HepG2 (cell line): ENCODE results near the gene QSOX2. TPM values are rescaled to one million over a fixed set of nuclear protein-coding genes. Genes with fewer than 3 reads are reported as not detected.

Experiments
- ATAC-seq: fragments of 200-7000 bp; cut with Tn5 transposase; 3 replicates; pipeline ENCODE4 v1.9.1; 2020; ENCODE audit warnings: mild to moderate bottlenecking, moderate library complexity
- BruUV-seq: library from RNA; stranded (reverse); fragments of 400-500 nt; replicated peaks from 2 replicates; lab custom pipeline; 2021; lab: Mats Ljungman, UMichigan
- CTCF ChIA-PET: fragments of 300-600 bp; formaldehyde crosslinking; extraction: SDS; loops from one replicate; lab custom pipeline; 2021; ENCODE audit warnings: low total read pairs, inconsistent platforms, low intra/inter-chr PET ratio; lab: Yijun Ruan, JAX
- POLR2A ChIA-PET: fragments of 350-600 bp; sonication (Branson Sonifier 250); formaldehyde crosslinking; loops from one replicate; lab custom pipeline; 2020; ENCODE audit warnings: antibody characterized with exemption, inconsistent platforms; lab: Yijun Ruan, JAX
- DNase-seq: peaks from one replicate; pipeline ENCODE4 v3.0.0-alpha.2; 2015; ENCODE audit warnings: low spot score
- FAIRE-seq: peaks from 3 replicates; lab custom pipeline; 2011; peaks lifted over from hg19 to GRCh38; lab: Jason Lieb, UNC
- H2AFZ ChIP-seq: one replicate; pipeline ENCODE4 v1.6.1; 2011; ENCODE audit warnings: low read length, inconsistent platforms
- H3K27ac ChIP-seq: fragments of 300-600 bp; 3 replicates; pipeline ENCODE4 v1.8.0; 2011; ENCODE audit warnings: mixed run types, mild to moderate bottlenecking, mixed read lengths, low read length, inconsistent platforms; ENCODE audit not compliant: insufficient read depth; ENCODE audit errors: extremely low read length
- H3K27me3 ChIP-seq, 2 experiments: fragments of 200-600 bp in 1 of 2; 2 replicates in 1 of 2; 3 replicates in 1 of 2; pipeline versions ENCODE4 v1.6.0 to v1.8.0; 2011; ENCODE audit warnings: low read length in 2 of 2, mild to moderate bottlenecking in 2 of 2, moderate library complexity in 2 of 2, inconsistent platforms in 1 of 2; ENCODE audit not compliant: insufficient read depth in 2 of 2, control insufficient read depth in 1 of 2
- H3K36me3 ChIP-seq, 2 experiments: fragments of 200-600 bp in 1 of 2; replicated peaks in 1 of 2; 2 replicates in 1 of 2; 3 replicates in 1 of 2; pipeline versions ENCODE4 v1.5.1 to v1.8.0; 2011; ENCODE audit warnings: low read length in 2 of 2, inconsistent platforms in 1 of 2; ENCODE audit not compliant: insufficient read depth in 2 of 2, control insufficient read depth in 1 of 2
- H3K4me1 ChIP-seq: 2 replicates; pipeline ENCODE4 v1.5.1; 2012; ENCODE audit warnings: low read length, inconsistent platforms; ENCODE audit not compliant: insufficient read depth
- H3K4me2 ChIP-seq: 2 replicates; pipeline ENCODE4 v1.6.0; 2011; ENCODE audit warnings: low read depth, low read length, inconsistent platforms
- H3K4me3 ChIP-seq, 3 experiments: fragments of 200-600 bp in 1 of 3; sonication (generic), shearing (Covaris generic) in 1 of 3; replicated peaks in 1 of 3; 2 replicates each; pipeline ENCODE4 v1.5.1; 2011 to 2016; ENCODE audit warnings: low read length in 3 of 3, inconsistent platforms in 2 of 3, low read depth in 2 of 3, mild to moderate bottlenecking in 2 of 3, control low read depth in 1 of 3, mixed read lengths in 1 of 3; ENCODE audit not compliant: insufficient read depth in 1 of 3
- H3K79me2 ChIP-seq: one replicate; pipeline ENCODE4 v1.6.1; 2011; ENCODE audit warnings: low read length, inconsistent platforms; ENCODE audit not compliant: insufficient read depth
- H3K9ac ChIP-seq: 2 replicates; pipeline ENCODE4 v1.6.0; 2011; ENCODE audit warnings: mild to moderate bottlenecking, low read depth, low read length, inconsistent platforms; ENCODE audit not compliant: insufficient read depth
- H3K9me3 ChIP-seq: 2 replicates; pipeline ENCODE4 v1.5.1; 2012; ENCODE audit warnings: mild to moderate bottlenecking, low read length
- H4K20me1 ChIP-seq: 2 replicates; pipeline ENCODE4 v1.6.0; 2011; ENCODE audit warnings: inconsistent platforms, mild to moderate bottlenecking, low read length, moderate library complexity; ENCODE audit not compliant: insufficient read depth
- KAT8 ChIP-seq: IDR thresholded peaks from 2 replicates; pipeline ENCODE4 v1.6.1; 2016; ENCODE audit warnings: missing genetic modification reagents, missing compliant biosample characterization
- KDM5A ChIP-seq: fragments of 200-600 bp; sonication (generic); IDR thresholded peaks from 2 replicates; pipeline ENCODE4 v1.7.0; 2018; ENCODE audit warnings: antibody characterized with exemption, mild to moderate bottlenecking, low read length, borderline replicate concordance
- MTA3 ChIP-seq: sonication (generic); formaldehyde crosslinking; IDR thresholded peaks from 2 replicates; pipeline ENCODE4 v1.4.0; 2020; ENCODE audit warnings: missing genetic modification reagents
- NKX3-1 ChIP-seq: sonication (generic); formaldehyde crosslinking; IDR thresholded peaks from 2 replicates; pipeline ENCODE4 v1.5.0; 2020; ENCODE audit warnings: missing genetic modification reagents
- PRDM10 ChIP-seq: sonication (generic); formaldehyde crosslinking; IDR thresholded peaks from 2 replicates; pipeline ENCODE4 v1.4.0; 2020; ENCODE audit warnings: low read depth, missing genetic modification reagents
- ZMYM3 ChIP-seq: sonication (generic); formaldehyde crosslinking; IDR thresholded peaks from 2 replicates; pipeline ENCODE4 v1.5.1; 2020; ENCODE audit warnings: mild to moderate bottlenecking, missing genetic modification reagents
- ZNF501 ChIP-seq: sonication (generic); formaldehyde crosslinking; IDR thresholded peaks from 2 replicates; pipeline ENCODE4 v1.5.1; 2020; ENCODE audit warnings: mild to moderate bottlenecking, moderate library complexity, missing genetic modification reagents
- ZNF766 ChIP-seq: sonication (generic); formaldehyde crosslinking; IDR thresholded peaks from 2 replicates; pipeline ENCODE4 v1.5.0; 2020; ENCODE audit warnings: missing genetic modification reagents, borderline replicate concordance
- ZNF878 ChIP-seq: sonication (generic); formaldehyde crosslinking; IDR thresholded peaks from 2 replicates; pipeline ENCODE4 v1.8.1; 2023; ENCODE audit warnings: mild to moderate bottlenecking, missing genetic modification reagents, moderate library complexity
- ZXDC ChIP-seq: sonication (generic); formaldehyde crosslinking; IDR thresholded peaks from 2 replicates; pipeline ENCODE4 v1.5.0; 2020; ENCODE audit warnings: mild to moderate bottlenecking, missing genetic modification reagents
- WGBS: methylation state at CpG from one replicate; pipeline ENCODE4 v1.1.6; 2017; ENCODE audit warnings: low lambda C conversion rate; 5-methylcytosine and 5-hydroxymethylcytosine counted together
- in situ Hi-C: cut with HindIII; loops from 2 replicates; pipeline ENCODE4 v1.10.0; 2017; ENCODE audit warnings: low pct_unique_long_range_greater_than_20kb; ENCODE audit not compliant: extremely low pct_ligation_motif_present
- intact Hi-C: fragments of 100-400 bp; cut with micrococcal nuclease; formaldehyde crosslinking; loops from one replicate; pipeline ENCODE4 v1.10.0; 2022; ENCODE audit not compliant: unreplicated experiment
- polyA plus RNA-seq, 8 experiments: library from polyadenylated mRNA; depleted of rRNA in 3 of 8; stranded (reverse) in 7 of 8; unstranded in 1 of 8; fragments of >200 nt; fragmentation: Illumina TruSeq in 4 of 8; extraction: Trizol in 4 of 8; gene quantifications; 2 replicates each; pipeline versions ENCODE4 v1.2.1 to v1.2.3, GENCODE V29; 2011 to 2016; ENCODE audit warnings: low read depth in 4 of 8, missing spikeins in 1 of 8, mixed read lengths in 1 of 8; ENCODE audit not compliant: insufficient read depth in 1 of 8
- total RNA-seq, 5 experiments: library from RNA; depleted of rRNA; stranded (reverse); fragments of >200 nt; fragmentation: Illumina TruSeq; extraction: Trizol; gene quantifications; 2 replicates each; pipeline ENCODE4 v1.2.3, GENCODE V29; 2016; ENCODE audit warnings: low read depth in 1 of 5

The QSOX2 gene
- total and polyA plus RNA-seq, 2 of the 13 experiments (the other 11 are each of a cell fraction or from before 2014, with no cell fraction given) = 27.1 to 42.1 TPM

- Histone ChIP-seq H3K27me3 (peaks cover 16 to 53% of the 10 kb centered on the region in 2 experiments), H3K4me2 (no peak overlapping the region), H3K27ac (no peak overlapping the region), H2AFZ (no peak overlapping the region), H3K9ac (no peak overlapping the region), H3K9me3 (no peaks in the 10 kb centered on the region), H3K4me1 (peaks cover 53% of the 10 kb centered on the region), H4K20me1 (peaks cover 17% of the 10 kb centered on the region), H3K36me3 (no peaks in the 10 kb centered on the region), H3K79me2 (peaks cover 27% of the 10 kb centered on the region), H3K4me3 (no peak overlapping the region)
- TF ChIP-seq ZMYM3 = peak; percentile 27; the same call in 1 of the 2 replicates
- no peak for TF ChIP-seq PRDM10 (CRISPR knock-in tag)
- FAIRE-seq = no peak
- ChIA-PET POLR2A (no interaction called here), CTCF (no interaction called here)
- intact Hi-C loops (loop anchor here (5.0 kb wide), 2 partner anchors 380 to 1730 kb away; no protein-coding TSS in a partner anchor), in situ Hi-C loops (no loop called here)
- BruUV-seq = no TSS peak
- no peak for ATAC-seq
- DNase-seq = no peak
- 51% methylated on average over 23 of the region's 26 CpGs for WGBS
Measured at GRCh38 chr9:136246849-136247550, 1.4 kb upstream of the QSOX2 start.

GRCh38 chr9:136244969-136245218 is 718 bp downstream of the QSOX2 start:
- H3K36me3 ChIP-seq = peaks cover 1 to 4% of the 10 kb centered on the region in 2 experiments; a peak in 1 of 5 replicates
- under 1% methylated on average over 6 of the region's 6 CpGs for WGBS
- in situ Hi-C loops (no loop called here), intact Hi-C loops (loop anchor here (5.0 kb wide), 2 partner anchors 382 to 1732 kb away; no protein-coding TSS in a partner anchor)
- peak overlapping the region; percentile 63 to 91 (median 88) for H3K4me3 ChIP-seq
- no peak for ATAC-seq
- H3K79me2 ChIP-seq = peaks cover 48% of the 10 kb centered on the region
- no peak for FAIRE-seq
- no peak for DNase-seq
- POLR2A ChIA-PET = interaction anchor here (1.3 kb wide), 1 partner anchor 9 kb away, joined by 3 read pairs; no protein-coding TSS in a partner anchor
- peaks cover 53% of the 10 kb centered on the region for H3K4me1 ChIP-seq
- CTCF ChIA-PET = no interaction called here
- H2AFZ ChIP-seq = no peak overlapping the region
- peaks cover 38% of the 10 kb centered on the region for H4K20me1 ChIP-seq
- H3K9me3 ChIP-seq = no peaks in the 10 kb centered on the region
- peak overlapping the region; percentile 70 for H3K27ac ChIP-seq
- no TSS peak for BruUV-seq
- peak overlapping the region; percentile 91 for H3K4me2 ChIP-seq
- H3K9ac ChIP-seq = peak overlapping the region; percentile 85
- H3K27me3 ChIP-seq = peaks cover 12 to 39% of the 10 kb centered on the region in 2 experiments
- no peak for TF ChIP-seq MTA3 (CRISPR knock-in tag)
- TF ChIP-seq ZNF501 = 0 out of 2 replicates have a peak, but pooled peaks have one; percentile 23
- TF ChIP-seq ZXDC (CRISPR knock-in tag) = no peak
- no peak for TF ChIP-seq NKX3-1 (CRISPR knock-in tag)
- TF ChIP-seq ZNF766 (CRISPR knock-in tag) = no peak
- no peak for TF ChIP-seq ZNF878 (CRISPR knock-in tag)
- TF ChIP-seq KDM5A = 0 out of 2 replicates have a peak, but pooled peaks have one; percentile 18
- TF ChIP-seq KAT8 (CRISPR knock-in tag) = no peak
